Keratinocyte (primary cell): ENCODE results near the gene HBG2.

Experiments
- CTCF ChIP-seq, 3 experiments: IDR thresholded peaks in 1 of 3; conservative IDR thresholded peaks in 1 of 3; optimal IDR thresholded peaks in 1 of 3; 2 replicates in 2 of 3; 3 replicates in 1 of 3; pipeline versions ENCODE3 to v1.5.1; 2011; ENCODE audit warnings: low read length in 3 of 3, mild to moderate bottlenecking in 3 of 3, moderate library complexity in 2 of 3, control low read depth in 1 of 3, inconsistent platforms in 1 of 3; ENCODE audit not compliant: insufficient read depth in 2 of 3; ENCODE audit errors: extremely low read depth in 1 of 3
- EZH2 ChIP-seq: IDR thresholded peaks from one replicate; pipeline ENCODE4 v1.6.1; 2012; ENCODE audit warnings: inconsistent platforms, mild to moderate bottlenecking, low read length, moderate library complexity

- TF ChIP-seq CTCF (optimal IDR thresholded peaks at IDR 0.05 in 1 of 3, IDR thresholded peaks at IDR 0.05 in 1 of 3, conservative IDR thresholded peaks at IDR 0.05 in 1 of 3; ENCODE audit: extremely low read depth in 1 of 3, insufficient read depth in 2 of 3, low read length in 3 of 3) (no peak), EZH2 (no peak)
These were observed 35.1 kb upstream of the HBG2 start for GRCh38 chr11:5289696-5290095.
